GM10266 (cell line): ENCODE measurements around the gene ZC3H7A.
A peak's percentile ranks its signal among the peaks of the same experiment; 100 is the strongest.

Source experiments
- DNase-seq: peaks from one replicate; pipeline ENCODE4 v3.0.0; 2012; ENCODE audit errors: extremely low spot score
- TF ChIP-seq, protein P1 (sequence below): IDR thresholded peaks from 2 replicates; pipeline ENCODE4 v1.5.1; 2012; ENCODE audit warnings: mild to moderate bottlenecking, low read depth; ENCODE audit not compliant: control insufficient read depth, insufficient read depth; ENCODE audit errors: missing control alignments

ZC3H7A gene

DNA sequence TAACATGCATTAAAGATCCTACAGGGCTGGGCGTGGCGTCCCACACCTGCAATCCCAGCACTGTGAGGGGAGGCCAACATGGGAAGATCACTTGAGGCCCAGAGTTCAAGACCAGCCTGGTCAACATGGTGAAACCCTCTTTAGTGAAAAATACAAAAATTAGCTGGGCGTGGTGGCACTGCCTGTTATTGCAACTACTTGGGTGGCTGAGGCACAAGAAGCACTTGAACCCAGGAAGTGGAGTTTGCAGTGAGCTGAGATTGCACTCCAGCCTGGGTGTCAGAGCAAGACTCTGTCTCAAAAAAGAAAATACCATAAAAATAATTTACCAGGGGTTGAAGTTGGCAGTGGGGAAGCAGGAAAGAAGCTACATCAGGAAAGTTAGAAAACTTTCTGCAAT is 67.3 kb downstream of the ZC3H7A start:
- DNase-seq = no peak
- TF ChIP-seq, protein P1, sequence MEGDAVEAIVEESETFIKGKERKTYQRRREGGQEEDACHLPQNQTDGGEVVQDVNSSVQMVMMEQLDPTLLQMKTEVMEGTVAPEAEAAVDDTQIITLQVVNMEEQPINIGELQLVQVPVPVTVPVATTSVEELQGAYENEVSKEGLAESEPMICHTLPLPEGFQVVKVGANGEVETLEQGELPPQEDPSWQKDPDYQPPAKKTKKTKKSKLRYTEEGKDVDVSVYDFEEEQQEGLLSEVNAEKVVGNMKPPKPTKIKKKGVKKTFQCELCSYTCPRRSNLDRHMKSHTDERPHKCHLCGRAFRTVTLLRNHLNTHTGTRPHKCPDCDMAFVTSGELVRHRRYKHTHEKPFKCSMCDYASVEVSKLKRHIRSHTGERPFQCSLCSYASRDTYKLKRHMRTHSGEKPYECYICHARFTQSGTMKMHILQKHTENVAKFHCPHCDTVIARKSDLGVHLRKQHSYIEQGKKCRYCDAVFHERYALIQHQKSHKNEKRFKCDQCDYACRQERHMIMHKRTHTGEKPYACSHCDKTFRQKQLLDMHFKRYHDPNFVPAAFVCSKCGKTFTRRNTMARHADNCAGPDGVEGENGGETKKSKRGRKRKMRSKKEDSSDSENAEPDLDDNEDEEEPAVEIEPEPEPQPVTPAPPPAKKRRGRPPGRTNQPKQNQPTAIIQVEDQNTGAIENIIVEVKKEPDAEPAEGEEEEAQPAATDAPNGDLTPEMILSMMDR = no peak

DNA sequence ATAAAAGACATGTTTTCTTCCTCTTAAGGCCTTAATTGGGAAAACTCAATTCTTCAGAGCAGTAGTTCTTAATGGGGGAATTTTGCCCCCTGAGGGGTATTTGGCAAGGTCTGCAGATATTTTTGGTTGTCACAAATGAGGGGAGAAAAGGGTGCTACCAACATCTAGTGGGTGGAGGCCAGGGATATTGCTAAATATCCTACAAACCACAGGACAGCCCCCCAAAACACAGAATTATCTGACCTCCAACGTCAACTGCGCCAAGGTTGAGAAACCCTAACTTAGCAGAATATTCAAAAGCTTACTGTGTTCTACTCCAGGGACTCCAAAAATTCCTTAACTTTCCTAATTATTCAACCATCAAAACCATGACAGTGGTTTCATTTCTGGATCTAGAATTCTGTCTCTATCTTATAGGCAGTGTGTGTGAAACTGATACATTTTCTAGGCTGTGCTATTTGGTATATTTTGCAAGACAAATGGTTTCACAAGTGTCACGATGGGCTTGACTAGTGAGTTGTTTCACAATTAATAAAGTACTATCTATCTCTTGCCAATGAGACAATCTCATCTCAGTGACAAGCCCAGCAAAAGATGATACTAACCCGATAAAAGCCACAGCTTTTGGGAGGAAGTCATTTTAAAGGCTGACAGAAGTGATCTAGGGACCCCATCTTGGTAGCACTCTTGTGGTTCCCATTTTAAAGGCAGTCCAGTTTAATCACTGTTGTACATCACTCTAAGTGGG is 69.1 kb downstream of the ZC3H7A start:
- peak; percentile 39 for DNase-seq

DNA sequence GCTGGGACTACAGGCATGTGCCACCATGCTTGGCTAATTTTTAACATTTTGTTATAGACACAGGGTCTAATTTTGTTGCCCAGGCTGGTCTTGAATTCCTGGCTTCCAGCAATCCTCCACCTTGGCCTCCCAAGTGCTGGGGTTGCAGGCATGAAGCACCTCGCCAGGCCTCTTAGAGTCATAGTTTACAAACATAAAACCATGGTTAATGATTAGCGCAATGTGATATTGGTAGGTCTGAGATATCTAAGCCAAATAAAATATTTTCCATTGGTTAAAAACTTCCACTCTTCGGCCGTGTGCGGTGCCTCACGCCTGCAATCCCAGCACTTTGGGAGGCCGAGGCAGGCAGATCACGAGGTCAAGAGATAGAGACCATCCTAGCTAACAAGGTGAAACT is 71.0 kb downstream of the ZC3H7A start:
- TF ChIP-seq, protein P1 = no peak
- no peak for DNase-seq

More for the DNA sequence above, 69.1 kb downstream of the ZC3H7A start:
- TF ChIP-seq, protein P1 = no peak

DNA sequence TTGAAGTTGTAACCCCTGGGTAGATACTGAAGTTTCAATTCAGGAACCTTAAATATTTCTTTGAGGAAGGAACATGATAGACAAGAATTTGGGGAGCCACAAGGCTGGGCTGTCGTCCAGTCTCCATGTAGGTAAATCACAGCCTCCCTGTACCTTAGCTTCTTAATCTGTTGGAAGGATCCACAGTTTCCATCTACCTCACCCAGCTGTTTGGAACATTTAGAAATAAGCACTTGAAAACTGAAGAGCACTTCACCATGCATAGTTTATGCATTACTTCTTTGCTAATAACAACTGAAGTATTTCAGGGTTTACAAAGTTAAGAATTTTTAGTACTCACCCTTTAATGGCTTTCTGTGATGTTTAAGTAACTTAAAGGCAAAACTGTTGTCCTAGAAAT is 71.6 kb downstream of the ZC3H7A start:
- no peak for DNase-seq
- TF ChIP-seq, protein P1 = no peak

DNA sequence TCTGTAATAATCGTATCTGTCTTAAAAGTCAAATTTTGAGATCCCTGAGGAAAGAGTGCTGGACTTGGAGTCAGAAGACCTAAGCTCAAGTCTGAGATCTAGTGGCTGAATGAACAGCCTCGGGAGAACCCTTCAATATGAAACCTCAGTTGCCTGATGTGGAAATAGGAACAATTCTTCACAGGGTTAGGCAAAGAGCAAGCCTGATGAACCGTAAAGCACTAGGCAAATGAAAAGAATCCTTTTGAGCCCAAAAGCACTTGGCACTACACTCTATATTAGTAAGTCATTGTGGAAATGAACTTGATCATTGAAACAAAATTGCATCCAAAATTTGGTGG is 74.6 kb downstream of the ZC3H7A start:
- no peak for DNase-seq
- TF ChIP-seq, protein P1 = no peak

DNA sequence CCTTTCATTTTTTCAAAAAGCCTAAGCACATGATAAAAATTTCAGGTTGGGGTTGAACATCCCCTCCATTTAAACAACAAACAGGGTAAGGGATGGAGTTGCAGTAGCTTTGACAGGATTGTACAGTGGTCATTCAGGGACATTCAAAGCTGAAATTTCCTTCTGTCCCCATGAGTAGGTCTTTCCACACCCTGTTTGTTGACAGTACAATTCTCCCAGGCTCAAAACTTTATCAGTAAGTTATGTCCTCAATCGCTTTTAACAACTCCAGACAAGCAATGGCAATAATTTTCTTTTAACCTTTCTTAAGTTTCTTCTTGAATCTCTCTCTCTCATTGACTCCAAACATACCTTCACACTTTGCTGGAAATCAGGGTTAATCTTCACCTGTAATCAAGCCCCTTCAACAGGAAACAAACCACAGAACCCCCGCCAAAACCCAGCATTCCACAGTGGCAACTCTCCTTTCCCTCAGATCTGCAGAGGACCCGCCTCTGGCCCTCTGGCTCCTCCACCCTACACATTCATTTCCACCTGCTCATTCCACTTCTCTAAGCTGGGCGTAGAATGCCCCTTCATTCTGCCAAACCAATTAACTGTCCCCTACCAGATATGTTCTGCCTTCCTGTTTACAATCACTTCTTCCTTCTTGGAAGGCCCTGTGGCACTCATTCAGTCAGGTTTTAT is 75.1 kb downstream of the ZC3H7A start:
- DNase-seq = no peak
- TF ChIP-seq, protein P1 = no peak

DNA sequence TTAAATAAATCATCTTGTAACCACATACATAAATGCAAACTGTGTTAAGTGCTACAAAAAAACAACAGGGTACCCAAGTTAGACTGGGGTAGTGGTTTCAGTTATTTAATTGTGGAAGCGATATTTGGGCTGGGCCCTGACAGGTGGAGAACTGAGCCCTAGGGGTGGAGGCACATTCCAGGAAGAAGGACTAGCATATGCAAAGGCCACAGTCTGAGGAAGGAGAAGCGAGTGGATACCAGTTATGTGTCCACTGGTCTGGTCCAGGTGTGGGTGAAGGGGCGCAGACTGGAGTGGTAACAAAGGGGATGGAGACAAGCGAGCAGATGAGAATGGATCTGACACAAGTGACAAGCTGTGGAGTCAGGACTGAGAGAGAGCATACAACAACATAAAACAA is 77.3 kb downstream of the ZC3H7A start:
- DNase-seq = no peak
- TF ChIP-seq, protein P1 = no peak
